ENCODE results near the gene LPCAT1.

DNA sequence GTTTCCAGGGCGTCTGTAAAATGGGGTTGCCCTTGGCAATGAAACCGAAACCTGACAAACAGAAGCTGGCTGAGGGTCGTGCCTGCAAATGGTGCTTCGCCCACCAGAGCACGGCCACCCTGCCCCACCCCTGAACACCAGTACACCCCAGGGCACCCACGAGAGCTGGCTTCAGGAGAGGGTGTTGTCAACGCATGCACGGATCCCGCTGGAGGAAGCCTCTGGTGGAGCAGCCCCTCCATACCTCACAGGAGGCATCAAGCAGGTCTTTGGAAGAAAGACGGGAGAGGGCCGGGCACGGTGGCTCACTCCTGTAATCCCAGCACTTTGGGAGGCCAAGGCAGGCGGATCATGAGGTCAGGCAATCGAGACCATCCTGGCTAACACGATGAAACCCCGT, 87.1 kb downstream of the LPCAT1 start:
- TF ChIP-seq POLR2A (IDR thresholded peaks at IDR 0.05; ENCODE audit: low read length) (no peak), GATA1 (IDR thresholded peaks at IDR 0.05; ENCODE audit: low read depth, low read length) (no peak)
